Activated CD8-positive, alpha-beta memory T cell treated with anti-CD3 and anti-CD28 coated beads for 36 hours (primary cell): Measurements from ENCODE around the gene OR5AR1. TPM values are rescaled to one million over a fixed set of nuclear protein-coding genes. Genes with fewer than 3 reads are reported as not detected.

Experiments used
- total RNA-seq, 2 experiments: library from RNA; stranded (reverse); gene quantifications; one replicate each; pipeline ENCODE4 v1.2.3, GENCODE V29; 2021

The OR5AR1 gene
- total RNA-seq, 2 experiments from 2014 or later, result not detected

Other genes with a start within 250 kb of the OR5AR1 start
- gene OR5M3, start 190.3 kb upstream of the OR5AR1 start, total RNA-seq, result not detected
- not detected for gene OR5M8, start 172.3 kb upstream of the OR5AR1 start, total RNA-seq
- not detected for gene OR5M11, start 120.4 kb upstream of the OR5AR1 start, total RNA-seq
- not detected for gene OR5M10, start 86.0 kb upstream of the OR5AR1 start, total RNA-seq
- not detected for gene OR5M1, start 48.8 kb upstream of the OR5AR1 start, total RNA-seq
- not detected for gene OR5AP2, start 21.2 kb upstream of the OR5AR1 start, total RNA-seq
- not detected for gene OR9G1, start 35.4 kb downstream of the OR5AR1 start, total RNA-seq
- gene OR9G4, start 85.0 kb downstream of the OR5AR1 start, total RNA-seq, result not detected